ENCODE measurements around the gene CDIP1.

Gene CDIP1

GRCh38 chr16:4494746-4495490 is 43.7 kb downstream of the CDIP1 start (continued):
- no peak for TF ChIP-seq ZNF341 (tag by site-specific recombination; IDR thresholded peaks at IDR 0.05; ENCODE audit: low read depth)
- TF ChIP-seq ZNF585B (tag by site-specific recombination; IDR thresholded peaks at IDR 0.05), result no peak
- no peak for TF ChIP-seq ZNF558 (tag by site-specific recombination; IDR thresholded peaks at IDR 0.05)
- TF ChIP-seq ZSCAN5A (tag by site-specific recombination; IDR thresholded peaks at IDR 0.05), result no peak
- no peak for TF ChIP-seq ZNF629 (tag by site-specific recombination; IDR thresholded peaks at IDR 0.05)
- TF ChIP-seq PBX3 (CRISPR knock-in tag; IDR thresholded peaks at IDR 0.05), result no peak
- TF ChIP-seq SCRT1 (tag by site-specific recombination; IDR thresholded peaks at IDR 0.05; ENCODE audit: borderline replicate concordance), result no peak
- TF ChIP-seq ZNF223 (tag by site-specific recombination; IDR thresholded peaks at IDR 0.05), result no peak
- no peak for TF ChIP-seq ZNF701 (tag by site-specific recombination; IDR thresholded peaks at IDR 0.05)
- no peak for TF ChIP-seq ZNF707 (tag by site-specific recombination; IDR thresholded peaks at IDR 0.05)
- no peak for TF ChIP-seq TCF7L2 (IDR thresholded peaks at IDR 0.05; ENCODE audit: borderline replicate concordance, low read depth, low read length)

GRCh38 chr16:4491898-4492297 is 46.7 kb downstream of the CDIP1 start:
- Histone ChIP-seq H3K36me3 (ENCODE audit: control insufficient read depth in 2 of 2, insufficient read depth in 1 of 2, low read length in 2 of 2) (peaks cover 5 to 11% of the 10 kb centered on the region in 2 experiments; a peak in 2 of 3 replicates), H3K4me3 (ENCODE audit: low read depth, low read length) (no peak overlapping the region), H3K27ac (ENCODE audit: extremely low read depth, low read depth, low read length) (no peak overlapping the region), H3K4me1 (ENCODE audit: control insufficient read depth, insufficient read depth, low read length) (0 out of 2 replicates have a peak, but pooled peaks cover 2% of the 10 kb centered on the region), H3K9me3 (ENCODE audit: control insufficient read depth, insufficient read depth, low read depth, low read length) (no peaks in the 10 kb centered on the region)
- POLR2A ChIA-PET, result no interaction called here
- TF ChIP-seq ZNF624 (tag by site-specific recombination; IDR thresholded peaks at IDR 0.05), result no peak
- no peak for TF ChIP-seq ZNF621 (tag by site-specific recombination; IDR thresholded peaks at IDR 0.05)
- no peak for TF ChIP-seq WT1 (tag by site-specific recombination; IDR thresholded peaks at IDR 0.05)
- TF ChIP-seq ZNF121 (tag by site-specific recombination; IDR thresholded peaks at IDR 0.05), result peak; percentile 57; the same call in 1 of the 2 replicates
- TF ChIP-seq ZXDB (tag by site-specific recombination; IDR thresholded peaks at IDR 0.05), result no peak
- no peak for TF ChIP-seq ZBTB17 (tag by site-specific recombination; IDR thresholded peaks at IDR 0.05)
- CTCF ChIA-PET, result interaction anchor here (0.6 to 2.5 kb wide), 3 partner anchors 14 to 88 kb away, joined by 3 to 9 read pairs (median 3); no protein-coding TSS in a partner anchor

GRCh38 chr16:4489030-4489429 is 49.5 kb downstream of the CDIP1 start:
- peak; percentile 34; the same call in 1 of the 2 replicates for TF ChIP-seq PRDM1 (tag by site-specific recombination; IDR thresholded peaks at IDR 0.05)
- no peak for TF ChIP-seq ZNF223 (tag by site-specific recombination; IDR thresholded peaks at IDR 0.05)
- TF ChIP-seq ZNF830 (tag by site-specific recombination; IDR thresholded peaks at IDR 0.05; ENCODE audit: low read depth), result no peak
- TF ChIP-seq ZBTB49 (tag by site-specific recombination; IDR thresholded peaks at IDR 0.05; ENCODE audit: low read depth), result no peak
- TF ChIP-seq ZNF366 (tag by site-specific recombination; conservative IDR thresholded peaks at IDR 0.05), result 0 out of 2 replicates have a peak, but pooled peaks have one; percentile 16
- no peak for TF ChIP-seq ZNF624 (tag by site-specific recombination; IDR thresholded peaks at IDR 0.05)
- no peak for TF ChIP-seq ZNF549 (tag by site-specific recombination; IDR thresholded peaks at IDR 0.05)
- ChIA-PET POLR2A (no interaction called here), CTCF (interaction anchor here (0.7 to 2.1 kb wide), 2 partner anchors 18 to 79 kb away, joined by 3 to 10 read pairs; no protein-coding TSS in a partner anchor)
- H3K36me3 ChIP-seq (ENCODE audit: control insufficient read depth in 2 of 2, insufficient read depth in 1 of 2, low read length in 2 of 2), result peaks cover 9 to 32% of the 10 kb centered on the region in 2 experiments; a peak in 2 of 3 replicates
- no peaks in the 10 kb centered on the region for H3K9me3 ChIP-seq (ENCODE audit: control insufficient read depth, insufficient read depth, low read depth, low read length)
- 0 out of 2 replicates have a peak, but pooled peaks cover 2% of the 10 kb centered on the region for H3K4me1 ChIP-seq (ENCODE audit: control insufficient read depth, insufficient read depth, low read length)
- no peak overlapping the region for H3K27ac ChIP-seq (ENCODE audit: extremely low read depth, low read depth, low read length)
- no peak overlapping the region for H3K4me3 ChIP-seq (ENCODE audit: low read depth, low read length)
